ACC112 (cell line): ENCODE results near the gene AKTIP.

ENCODE experiments used
- H2AFZ ChIP-seq: fragments of 200-600 bp; sonication (generic); one replicate; pipeline ENCODE4 v1.6.0; 2017; ENCODE audit warnings: antibody characterized with exemption, low read length; ENCODE audit not compliant: unreplicated experiment
- H3K27ac ChIP-seq: fragments of 200-600 bp; sonication (generic); 2 replicates; pipeline ENCODE4 v1.5.1; 2014; ENCODE audit warnings: low read depth, mild to moderate bottlenecking, antibody characterized with exemption, low read length, moderate library complexity
- H3K27me3 ChIP-seq: fragments of 200-600 bp; sonication (generic); 2 replicates; pipeline ENCODE4 v1.6.1; 2014; ENCODE audit warnings: mild to moderate bottlenecking, antibody characterized with exemption, low read length, moderate library complexity, mixed read lengths; ENCODE audit not compliant: insufficient read depth
- H3K36me3 ChIP-seq: fragments of 200-600 bp; sonication (generic); 2 replicates; pipeline ENCODE4 v1.6.1; 2016; ENCODE audit warnings: mild to moderate bottlenecking, antibody characterized with exemption, low read length, moderate library complexity, mixed read lengths; ENCODE audit not compliant: insufficient read depth
- H3K4me1 ChIP-seq: fragments of 200-600 bp; sonication (generic); one replicate; pipeline ENCODE4 v1.6.1; 2016; ENCODE audit warnings: low read length, mixed read lengths; ENCODE audit not compliant: insufficient read depth, unreplicated experiment, control insufficient read depth
- H3K4me3 ChIP-seq: fragments of 200-600 bp; sonication (generic); 2 replicates; pipeline ENCODE4 v1.5.1; 2014; ENCODE audit warnings: mild to moderate bottlenecking, low read depth, low read length
- H3K79me2 ChIP-seq: fragments of 200-600 bp; sonication (generic); one replicate; pipeline ENCODE4 v1.6.0; 2016; ENCODE audit warnings: low read length; ENCODE audit not compliant: control insufficient read depth, unreplicated experiment, insufficient read depth

AKTIP gene

DNA sequence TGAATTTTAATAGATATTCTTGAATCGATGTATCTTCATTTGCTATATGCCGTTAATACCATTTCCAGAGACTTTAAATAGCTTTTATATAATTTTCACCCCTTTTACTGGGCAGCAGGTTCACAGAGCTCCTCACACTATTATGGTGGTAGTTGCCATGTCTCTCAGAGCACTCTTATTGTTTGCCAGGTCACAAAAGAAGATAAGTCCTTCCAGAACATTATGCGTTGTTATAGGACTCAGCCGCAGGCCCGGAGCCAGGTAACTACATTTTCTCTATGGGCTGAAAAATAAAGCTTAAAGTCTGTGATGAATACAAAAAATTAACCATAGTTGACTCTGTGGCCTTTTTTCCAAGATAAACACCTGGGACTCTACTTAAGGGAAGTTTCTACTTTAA lies 24.0 kb downstream of the AKTIP start:
- no peaks in the 10 kb centered on the region for H3K4me1 ChIP-seq
- H2AFZ ChIP-seq = no peak overlapping the region
- H3K27me3 ChIP-seq = no peaks in the 10 kb centered on the region
- peaks cover 35% of the 10 kb centered on the region for H3K36me3 ChIP-seq
- no peak overlapping the region for H3K27ac ChIP-seq
- H3K4me3 ChIP-seq = no peak overlapping the region
- no peaks in the 10 kb centered on the region for H3K79me2 ChIP-seq

DNA sequence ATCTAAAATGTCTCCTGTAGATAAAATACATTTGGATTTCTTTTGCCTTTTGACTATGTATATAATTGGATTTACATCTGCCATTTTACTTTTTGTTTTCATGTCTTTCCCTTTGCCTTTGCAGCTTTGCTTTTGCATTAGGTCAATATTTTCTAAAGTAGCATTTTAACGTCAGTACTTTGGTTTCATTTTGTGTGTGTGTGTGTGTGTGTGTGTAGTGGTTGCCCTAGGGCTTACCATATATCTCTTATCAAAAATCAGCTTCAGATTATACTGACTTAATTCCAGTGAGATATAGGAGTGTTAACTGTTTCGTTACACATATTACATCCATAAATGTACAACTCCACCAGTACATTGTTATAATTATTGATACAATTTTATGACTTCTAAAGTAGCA lies 26.1 kb downstream of the AKTIP start:
- H3K79me2 ChIP-seq = no peaks in the 10 kb centered on the region
- no peak overlapping the region for H2AFZ ChIP-seq
- no peaks in the 10 kb centered on the region for H3K27me3 ChIP-seq
- peaks cover 37% of the 10 kb centered on the region for H3K36me3 ChIP-seq
- H3K4me3 ChIP-seq = no peak overlapping the region
- H3K27ac ChIP-seq = no peak overlapping the region
- H3K4me1 ChIP-seq = no peaks in the 10 kb centered on the region

DNA sequence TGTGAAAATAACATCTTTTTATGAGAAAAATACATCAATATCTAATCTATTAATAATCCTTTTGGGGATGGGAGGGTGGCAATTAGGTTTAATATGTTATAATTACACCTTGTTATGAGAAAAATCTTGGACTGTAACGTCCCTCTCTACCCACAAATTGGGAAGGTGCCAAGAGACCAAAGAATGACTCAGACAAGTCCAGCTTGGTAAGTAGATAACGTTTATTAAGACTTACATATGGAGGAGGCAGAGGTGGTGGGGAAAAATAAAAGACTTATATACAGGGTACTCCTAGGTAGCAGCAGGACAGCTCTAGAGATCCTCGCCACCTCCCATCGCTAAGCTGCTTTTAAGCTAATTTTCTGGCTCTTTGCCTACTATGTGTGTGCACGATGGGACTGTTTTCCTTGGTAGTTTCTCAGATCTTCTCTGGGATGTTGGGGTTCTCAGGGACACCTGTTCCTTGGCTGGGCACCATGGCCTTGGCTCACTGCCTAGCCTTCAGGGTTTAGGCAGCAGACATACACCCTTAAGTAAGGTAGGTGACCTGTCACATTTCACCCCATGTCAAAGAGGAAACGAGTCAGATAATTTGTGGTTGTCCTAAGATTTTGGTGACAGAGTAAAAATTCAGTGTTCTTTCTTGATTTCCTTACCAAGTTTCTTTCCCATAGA lies 37.3 kb downstream of the AKTIP start:
- Histone ChIP-seq H3K4me3 (no peak overlapping the region), H3K27ac (no peak overlapping the region), H3K27me3 (no peaks in the 10 kb centered on the region), H2AFZ (no peak overlapping the region), H3K79me2 (no peaks in the 10 kb centered on the region), H3K36me3 (peaks cover 6% of the 10 kb centered on the region; the same call in 1 of the 2 replicates), H3K4me1 (peaks cover 9% of the 10 kb centered on the region)

DNA sequence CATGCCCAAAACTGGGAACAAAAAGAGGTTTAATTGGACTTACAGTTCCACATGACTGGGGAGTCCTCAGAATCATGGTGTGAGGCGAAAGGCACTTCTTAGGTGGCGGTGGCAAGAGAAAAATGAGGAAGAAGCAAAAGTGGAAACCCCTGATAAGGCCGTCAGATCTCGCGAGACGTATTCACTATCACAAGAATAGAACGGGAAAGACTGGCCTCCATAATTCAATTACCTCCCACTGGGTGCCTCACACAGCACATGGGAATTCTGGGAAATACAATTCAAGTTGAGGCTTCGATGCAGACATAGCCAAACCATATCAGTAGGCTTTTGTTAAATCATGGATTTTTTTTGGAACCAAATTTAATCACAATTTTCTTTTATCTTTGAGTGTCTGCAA lies 44.4 kb downstream of the AKTIP start:
- no peak overlapping the region for H3K27ac ChIP-seq
- no peaks in the 10 kb centered on the region for H3K4me1 ChIP-seq
- H3K36me3 ChIP-seq = peaks cover 14% of the 10 kb centered on the region; the same call in 1 of the 2 replicates
- no peaks in the 10 kb centered on the region for H3K79me2 ChIP-seq
- H2AFZ ChIP-seq = no peak overlapping the region
- H3K27me3 ChIP-seq = no peaks in the 10 kb centered on the region
- no peak overlapping the region for H3K4me3 ChIP-seq

DNA sequence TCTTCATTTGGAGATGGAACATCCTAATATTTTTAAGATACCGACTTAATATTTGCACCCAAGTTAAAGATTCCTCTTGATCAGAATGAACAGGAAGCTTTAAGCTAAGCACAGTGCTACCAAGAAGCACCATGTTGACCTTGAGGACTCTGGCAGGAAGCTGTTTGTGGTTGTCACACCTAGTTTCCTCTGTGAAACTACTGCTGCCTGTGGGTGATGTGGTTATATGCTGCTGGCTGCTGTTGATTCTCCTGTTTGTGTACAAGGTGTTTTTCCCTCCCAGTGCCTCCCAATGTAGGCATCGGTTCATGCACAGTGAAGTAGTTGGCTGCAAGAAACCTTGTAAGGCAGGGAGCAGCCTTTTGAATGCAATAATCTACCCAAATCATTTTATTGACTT lies 45.3 kb downstream of the AKTIP start:
- no peaks in the 10 kb centered on the region for H3K79me2 ChIP-seq
- H3K4me3 ChIP-seq = no peak overlapping the region
- no peak overlapping the region for H2AFZ ChIP-seq
- peaks cover 14% of the 10 kb centered on the region; the same call in 1 of the 2 replicates for H3K36me3 ChIP-seq
- no peaks in the 10 kb centered on the region for H3K4me1 ChIP-seq
- H3K27me3 ChIP-seq = no peaks in the 10 kb centered on the region
- no peak overlapping the region for H3K27ac ChIP-seq

DNA sequence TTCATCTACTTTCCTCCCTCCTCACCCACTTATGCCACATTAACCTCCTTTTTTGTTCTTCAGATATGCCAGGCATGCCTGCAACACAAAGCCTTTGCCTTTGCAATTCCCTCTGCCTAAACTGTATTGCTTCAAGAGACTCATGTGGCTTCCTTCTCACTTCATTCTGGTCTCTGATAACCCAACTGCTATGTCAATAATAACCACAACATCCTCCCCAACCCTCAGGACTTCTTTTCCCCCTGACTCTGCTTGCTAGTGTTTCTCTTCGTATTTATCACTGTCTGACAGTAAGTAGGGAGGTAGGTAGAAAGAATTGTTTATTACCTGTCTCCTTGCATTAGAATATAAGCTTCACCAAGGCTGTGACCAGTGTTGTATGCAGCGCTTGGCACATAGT lies 46.4 kb downstream of the AKTIP start:
- Histone ChIP-seq H2AFZ (no peak overlapping the region), H3K27ac (no peak overlapping the region), H3K4me1 (no peaks in the 10 kb centered on the region), H3K36me3 (peaks cover 14% of the 10 kb centered on the region; the same call in 1 of the 2 replicates), H3K79me2 (no peaks in the 10 kb centered on the region), H3K27me3 (no peaks in the 10 kb centered on the region), H3K4me3 (no peak overlapping the region)

DNA sequence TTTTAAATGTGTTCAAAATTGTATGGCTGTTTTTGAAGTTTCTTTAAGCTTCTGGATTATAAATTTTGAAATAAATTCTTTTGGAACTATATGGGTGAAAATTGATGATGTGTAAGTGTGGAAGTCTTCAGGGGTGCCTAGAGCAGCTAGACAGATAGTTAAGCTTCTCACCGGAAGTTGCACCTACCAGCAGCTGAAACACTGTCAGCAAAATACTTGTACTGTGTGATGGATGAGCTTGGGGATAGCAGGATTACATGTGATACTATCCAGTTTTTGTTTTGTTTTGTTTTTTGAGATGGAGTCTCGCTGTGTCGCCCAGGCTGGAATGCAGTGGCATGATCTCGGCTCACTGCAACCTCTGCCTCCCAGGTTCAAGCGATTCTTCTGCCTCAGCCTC lies 49.1 kb downstream of the AKTIP start:
- peaks cover 10% of the 10 kb centered on the region; the same call in 1 of the 2 replicates for H3K36me3 ChIP-seq
- H3K27ac ChIP-seq = no peak overlapping the region
- no peaks in the 10 kb centered on the region for H3K27me3 ChIP-seq
- H3K4me1 ChIP-seq = no peaks in the 10 kb centered on the region
- H3K4me3 ChIP-seq = no peak overlapping the region
- H2AFZ ChIP-seq = no peak overlapping the region
- H3K79me2 ChIP-seq = no peaks in the 10 kb centered on the region

DNA sequence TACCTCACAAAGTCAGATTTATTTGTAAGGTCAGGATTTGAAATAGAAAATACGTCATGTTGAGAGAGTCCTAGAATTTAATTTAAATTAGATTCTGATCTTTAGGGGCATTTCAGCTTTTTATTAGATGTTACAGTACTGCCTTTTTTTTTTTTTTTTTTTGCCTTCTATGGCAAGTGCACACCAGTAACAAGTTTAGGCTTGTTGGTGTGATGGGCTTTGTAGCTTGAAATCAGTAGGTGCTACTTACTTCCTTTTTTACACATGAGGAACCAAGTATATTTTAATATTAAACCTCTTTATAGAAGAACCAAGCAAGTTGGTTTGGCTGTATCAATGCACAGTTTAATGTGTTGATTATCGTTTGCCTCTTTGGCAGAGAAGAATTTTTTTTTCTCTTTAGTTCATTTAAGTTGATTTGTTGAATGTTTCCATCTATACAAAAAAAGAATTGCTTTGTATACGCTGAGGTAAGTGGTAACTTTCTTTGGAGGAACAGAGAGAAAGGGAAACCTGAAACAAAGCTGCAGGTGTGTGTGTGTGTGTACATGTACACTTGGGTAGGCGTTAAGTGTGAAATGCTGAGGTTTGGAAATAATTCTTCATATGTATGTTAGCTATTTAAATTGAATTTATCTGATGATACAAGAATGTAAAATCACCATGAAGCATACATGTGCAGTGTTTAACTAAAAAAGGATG lies 53.0 kb downstream of the AKTIP start:
- H3K36me3 ChIP-seq = peaks cover 8% of the 10 kb centered on the region; the same call in 1 of the 2 replicates
- H3K4me1 ChIP-seq = no peaks in the 10 kb centered on the region
- no peak overlapping the region for H2AFZ ChIP-seq
- H3K79me2 ChIP-seq = no peaks in the 10 kb centered on the region
- no peak overlapping the region for H3K27ac ChIP-seq
- H3K4me3 ChIP-seq = no peak overlapping the region
- no peaks in the 10 kb centered on the region for H3K27me3 ChIP-seq

DNA sequence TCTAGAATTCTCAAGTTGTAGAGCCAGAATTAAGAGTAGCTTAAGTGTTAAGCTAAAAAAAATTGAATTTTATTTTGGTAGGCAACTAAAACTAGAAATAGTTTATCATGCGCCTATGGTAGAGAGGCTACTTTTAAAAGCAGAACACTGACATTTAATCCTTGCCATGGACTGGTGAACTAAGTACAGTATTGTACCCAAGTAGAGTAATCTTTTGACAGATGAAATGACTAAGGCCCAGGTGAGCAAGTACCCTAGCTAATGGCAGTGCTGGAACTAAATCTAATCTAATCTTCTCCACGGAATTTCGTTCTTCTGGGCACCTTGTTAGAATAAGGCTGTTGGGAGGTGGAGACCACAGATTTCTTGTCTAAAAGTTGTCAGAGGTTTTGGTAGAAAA lies 56.9 kb downstream of the AKTIP start:
- Histone ChIP-seq H3K4me1 (no peaks in the 10 kb centered on the region), H3K4me3 (no peak overlapping the region), H3K27me3 (no peaks in the 10 kb centered on the region), H3K27ac (no peak overlapping the region), H2AFZ (no peak overlapping the region), H3K36me3 (0 out of 2 replicates have a peak, but pooled peaks cover 2% of the 10 kb centered on the region), H3K79me2 (no peaks in the 10 kb centered on the region)

DNA sequence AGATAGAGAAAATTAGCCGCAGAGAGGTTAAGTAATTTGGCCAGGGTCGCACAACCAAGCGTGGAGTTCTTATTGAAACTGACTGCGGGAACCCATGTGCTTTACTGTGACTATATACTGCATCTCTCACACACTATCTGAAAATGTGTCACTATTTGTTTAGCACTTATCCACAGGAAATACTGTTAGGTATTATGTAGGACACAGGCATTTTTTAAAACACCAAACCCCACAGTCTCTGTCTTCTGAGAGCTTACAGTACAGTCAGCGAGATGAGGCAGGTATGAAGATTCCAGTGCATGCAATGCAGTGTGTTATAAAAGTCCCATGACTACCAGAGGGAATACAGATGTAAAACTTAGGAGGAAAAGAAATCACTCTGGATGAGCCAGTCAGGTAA lies 57.5 kb downstream of the AKTIP start:
- H3K4me1 ChIP-seq = no peaks in the 10 kb centered on the region
- H3K27ac ChIP-seq = no peak overlapping the region
- H3K27me3 ChIP-seq = no peaks in the 10 kb centered on the region
- 0 out of 2 replicates have a peak, but pooled peaks cover 2% of the 10 kb centered on the region for H3K36me3 ChIP-seq
- H3K4me3 ChIP-seq = no peak overlapping the region
- no peaks in the 10 kb centered on the region for H3K79me2 ChIP-seq
- no peak overlapping the region for H2AFZ ChIP-seq
